K562 (cell line): ENCODE data around the gene CHPF. TPM values are rescaled to one million over a fixed set of nuclear protein-coding genes. Genes with fewer than 3 reads are reported as not detected.

Experiments used
- ATAC-seq: fragments of 200-7000 bp; cut with Tn5 transposase; 3 replicates; pipeline ENCODE4 v1.9.1; 2020; ENCODE audit warnings: moderate library complexity
- BruUV-seq: library from RNA; stranded (reverse); fragments of 400-500 nt; replicated peaks from 2 replicates; lab custom pipeline; 2021; lab: Mats Ljungman, UMichigan
- CTCF ChIA-PET: fragments of 300-600 bp; formaldehyde crosslinking; extraction: SDS; loops from one replicate; lab custom pipeline; 2021; ENCODE audit warnings: low intra/inter-chr PET ratio; lab: Yijun Ruan, JAX
- POLR2A ChIA-PET: fragments of 300-600, 350-650 bp; sonication (Branson Sonifier 250); formaldehyde crosslinking; extraction: SDS; loops from one replicate; lab custom pipeline; 2021; ENCODE audit warnings: antibody characterized with exemption, inconsistent platforms; lab: Yijun Ruan, JAX
- DNase-seq, 4 experiments: peaks; one replicate each; pipeline versions ENCODE4 v3.0.0 to v3.0.0-alpha.2; 2011 to 2018; ENCODE audit warnings: low spot score in 3 of 4, mixed read lengths in 3 of 4; ENCODE audit errors: extremely low read depth in 1 of 4
- FAIRE-seq: peaks from 2 replicates; lab custom pipeline; 2011; peaks lifted over from hg19 to GRCh38; lab: Jason Lieb, UNC
- H2AFZ ChIP-seq: 2 replicates; pipeline ENCODE4 v1.6.0; 2011; ENCODE audit warnings: low read depth, low read length, control low read depth, inconsistent platforms
- H3K27ac ChIP-seq: fragments of 200-600 bp; 3 replicates; pipeline ENCODE4 v1.8.0; 2011; ENCODE audit warnings: low read depth, mild to moderate bottlenecking, control low read depth, inconsistent platforms, low read length, moderate library complexity, mixed read lengths; ENCODE audit errors: extremely low read depth
- H3K27me3 ChIP-seq, 2 experiments: fragments of 300-600 bp in 1 of 2; 2 replicates in 1 of 2; 3 replicates in 1 of 2; pipeline versions ENCODE4 v1.6.0 to v1.8.0; 2011; ENCODE audit warnings: inconsistent platforms in 2 of 2, low read length in 2 of 2, mild to moderate bottlenecking in 1 of 2, mixed read lengths in 1 of 2, moderate library complexity in 1 of 2; ENCODE audit not compliant: control insufficient read depth in 2 of 2, insufficient read depth in 2 of 2
- H3K36me3 ChIP-seq: fragments of 300-600 bp; 3 replicates; pipeline ENCODE4 v1.8.0; 2011; ENCODE audit warnings: mild to moderate bottlenecking, low read length, inconsistent platforms; ENCODE audit not compliant: control insufficient read depth, insufficient read depth
- H3K4me1 ChIP-seq, 2 experiments: fragments of 200-600 bp in 1 of 2; replicated peaks in 1 of 2; 2 replicates in 1 of 2; 3 replicates in 1 of 2; pipeline versions ENCODE4 v1.5.1 to v1.8.0; 2011; ENCODE audit warnings: inconsistent platforms in 2 of 2, low read length in 2 of 2, mild to moderate bottlenecking in 1 of 2, mixed read lengths in 1 of 2, moderate library complexity in 1 of 2; ENCODE audit not compliant: control insufficient read depth in 2 of 2, insufficient read depth in 2 of 2
- H3K4me2 ChIP-seq: 2 replicates; pipeline ENCODE4 v1.6.1; 2011; ENCODE audit warnings: low read length, control low read depth, inconsistent platforms, mixed read lengths; ENCODE audit not compliant: insufficient read depth
- H3K4me3 ChIP-seq: fragments of 200-600 bp; sonication (generic), shearing (Covaris generic); 2 replicates; pipeline ENCODE4 v1.5.1; 2016; ENCODE audit warnings: control low read depth, inconsistent platforms
- H3K79me2 ChIP-seq: fragments of 200-600 bp; 3 replicates; pipeline ENCODE4 v1.8.0; 2011; ENCODE audit warnings: low read length, inconsistent platforms; ENCODE audit not compliant: control insufficient read depth, insufficient read depth
- H3K9ac ChIP-seq, 2 experiments: 2 replicates each; pipeline versions ENCODE4 v1.6.0 to v1.6.1; 2011; ENCODE audit warnings: low read depth in 2 of 2, low read length in 2 of 2, control low read depth in 1 of 2, inconsistent platforms in 1 of 2, mild to moderate bottlenecking in 1 of 2, mixed read lengths in 1 of 2; ENCODE audit not compliant: insufficient read depth in 1 of 2
- H3K9me1 ChIP-seq: one replicate; pipeline ENCODE4 v1.6.0; 2011; ENCODE audit warnings: inconsistent platforms, mild to moderate bottlenecking, low read length, moderate library complexity; ENCODE audit not compliant: control insufficient read depth, insufficient read depth
- H3K9me3 ChIP-seq: replicated peaks from 2 replicates; pipeline ENCODE4 v1.5.1; 2011; ENCODE audit warnings: low read depth, low read length, inconsistent platforms; ENCODE audit not compliant: control insufficient read depth, insufficient read depth
- H4K20me1 ChIP-seq: replicated peaks from 2 replicates; pipeline ENCODE4 v1.6.1; 2011; ENCODE audit warnings: low read length, inconsistent platforms, mixed read lengths; ENCODE audit not compliant: control insufficient read depth, insufficient read depth
- CCAR2 ChIP-seq: fragments of 200-400 bp; formaldehyde crosslinking; IDR thresholded peaks from 2 replicates; pipeline ENCODE4 v1.6.1; 2017; ENCODE audit warnings: mild to moderate bottlenecking, low read depth, low read length
- CHD2 ChIP-seq: IDR thresholded peaks from 2 replicates; pipeline ENCODE4 v1.6.1; 2011; ENCODE audit warnings: low read depth, low read length
- DACH1 ChIP-seq: fragments of 450-650 bp; IDR thresholded peaks from 2 replicates; pipeline ENCODE4 v1.6.1; 2018; ENCODE audit not compliant: partially characterized antibody
- FOS ChIP-seq: IDR thresholded peaks from 3 replicates; pipeline ENCODE4 v1.6.1; 2011; ENCODE audit not compliant: insufficient read length; ENCODE audit errors: extremely low read depth
- MEIS2 ChIP-seq: fragments of 450-650 bp; IDR thresholded peaks from 2 replicates; pipeline ENCODE4 v1.6.1; 2014; ENCODE audit warnings: mild to moderate bottlenecking; ENCODE audit not compliant: partially characterized antibody
- PBX2 ChIP-seq, 2 experiments: IDR thresholded peaks in 1 of 2; conservative IDR thresholded peaks in 1 of 2; 2 replicates each; pipeline ENCODE4 v1.6.1; 2016; ENCODE audit warnings: low read depth in 2 of 2, mild to moderate bottlenecking in 1 of 2, missing compliant biosample characterization in 1 of 2, missing genetic modification characterization in 1 of 2, moderate library complexity in 1 of 2
- PKNOX1 ChIP-seq: fragments of 450-650 bp; IDR thresholded peaks from 2 replicates; pipeline ENCODE4 v1.6.1; 2016
- SRSF7 ChIP-seq: fragments of 200-400 bp; formaldehyde crosslinking; optimal IDR thresholded peaks from 2 replicates; pipeline ENCODE3; 2017; ENCODE audit warnings: mild to moderate bottlenecking, low read depth, low read length
- TFAP4 ChIP-seq: sonication (generic); formaldehyde crosslinking; IDR thresholded peaks from 2 replicates; pipeline ENCODE4 v1.8.0; 2022; ENCODE audit warnings: missing genetic modification reagents, mild to moderate bottlenecking, moderate library complexity, borderline replicate concordance
- ZNF224 ChIP-seq: sonication (generic); formaldehyde crosslinking; IDR thresholded peaks from 2 replicates; pipeline ENCODE4 v1.8.0; 2022; ENCODE audit warnings: mild to moderate bottlenecking, missing genetic modification reagents
- ZNF324 ChIP-seq: fragments of 250-450 bp; sonication (Bioruptor Pico); IDR thresholded peaks from 2 replicates; pipeline ENCODE4 v1.4.0; 2020; ENCODE audit warnings: mild to moderate bottlenecking
- WGBS: fragments of 100-300 bp; shearing (Covaris generic); methylation state at CpG from one replicate; pipeline ENCODE4 v1.1.6; 2016; ENCODE audit warnings: low coverage, mixed read lengths; ENCODE audit not compliant: insufficient coverage; ENCODE audit errors: missing lambda C conversion rate; 5-methylcytosine and 5-hydroxymethylcytosine counted together
- in situ Hi-C: fragments of 300-500 bp; cut with MboI; formaldehyde crosslinking; loops from 4 replicates; pipeline ENCODE4 v1.15.0; 2018; ENCODE audit warnings: inconsistent platforms, mixed read lengths
- intact Hi-C: fragments of 100-400 bp; cut with micrococcal nuclease; formaldehyde crosslinking; loops from 2 replicates; pipeline ENCODE4 v1.14.2; 2022
- polyA plus RNA-seq, 8 experiments: library from polyadenylated mRNA; depleted of rRNA in 4 of 8; stranded (reverse) in 5 of 8; unstranded in 3 of 8; fragments of >200 nt; fragmentation: Nextera tagmentation in 2 of 8; fragmentation: Illumina TruSeq in 1 of 8; extraction: Ambion mirVana in 2 of 8; extraction: Trizol in 1 of 8; gene quantifications; 2 replicates each; pipeline versions ENCODE4 v1.2.1 to v1.2.3, GENCODE V29; 2011 to 2014; ENCODE audit warnings: inconsistent platforms in 1 of 8, missing spikeins in 1 of 8
- total RNA-seq, 7 experiments: library from RNA; depleted of rRNA in 6 of 7; stranded (reverse); fragments of >200 nt in 6 of 7; fragmentation: Illumina TruSeq in 2 of 7; extraction: Trizol in 2 of 7; gene quantifications; 2 replicates each; pipeline versions ENCODE4 v1.2.1 to v1.2.3, GENCODE V29; 2011 to 2021; ENCODE audit warnings: low replicate concordance in 1 of 7

The CHPF gene
- total and polyA plus RNA-seq, 9 of the 15 experiments (the other 6 are each of a cell fraction or from before 2014, with no cell fraction given) = 0.15 to 57.2 (median 7.9) TPM

- no peaks in the 10 kb centered on the region for H4K20me1 ChIP-seq
- H3K79me2 ChIP-seq = peaks cover 85% of the 10 kb centered on the region
- CTCF ChIA-PET = no interaction called here
- no peak for TF ChIP-seq FOS
- TF ChIP-seq SRSF7 = no peak
- TF ChIP-seq TFAP4 = peak; percentile 81; the same call in 1 of the 2 replicates
- TF ChIP-seq PBX2 (CRISPR knock-in tag; IDR thresholded peaks at IDR 0.05; ENCODE audit: low read depth) = no peak
- peak; percentile 79 for TF ChIP-seq PBX2 (tag; conservative IDR thresholded peaks at IDR 0.05; ENCODE audit: low read depth)
- TF ChIP-seq DACH1 = peak; percentile 57
- TF ChIP-seq MEIS2 = peak; percentile 84
- no peak for TF ChIP-seq ZNF324 (CRISPR knock-in tag)
- no peak for TF ChIP-seq CHD2
- peak; percentile 79 for TF ChIP-seq PKNOX1
- no peak for TF ChIP-seq ZNF224
- TF ChIP-seq CCAR2 = no peak
- H3K4me2 ChIP-seq = peak overlapping the region; percentile 64
- no peaks in the 10 kb centered on the region for H3K27me3 ChIP-seq
- FAIRE-seq (no peak), DNase-seq (peak in 2 of 4 experiments; percentile 46 to 62), ATAC-seq (peak; percentile 6)
- peaks cover 3% of the 10 kb centered on the region for H3K9me1 ChIP-seq
- peak overlapping the region; percentile 33 to 70; a peak in 2 of 4 replicates for H3K9ac ChIP-seq
- H3K4me1 ChIP-seq = peaks cover 69 to 88% of the 10 kb centered on the region in 2 experiments
- H3K36me3 ChIP-seq = peaks cover 25% of the 10 kb centered on the region; the same call in 2 of the 3 replicates
- peak overlapping the region; percentile 89 for H3K27ac ChIP-seq
- H3K4me3 ChIP-seq = no peak overlapping the region
- POLR2A ChIA-PET = interaction anchor here (0.6 to 1.0 kb wide), 5 partner anchors 9 to 78 kb away, joined by 3 to 7 read pairs (median 4); partner anchors contain the start of gene GMPPA
- intact Hi-C loops = loop anchor here (2.0 kb wide), 1 partner anchor 25 kb away; no protein-coding TSS in a partner anchor
- WGBS = no CpG with 5 or more reads among the region's 8 CpGs
- in situ Hi-C loops = loop anchor here (10.0 kb wide), 1 partner anchor 45 kb away; no protein-coding TSS in a partner anchor
- no TSS peak for BruUV-seq
- H3K9me3 ChIP-seq = no peaks in the 10 kb centered on the region
- H2AFZ ChIP-seq = no peak overlapping the region; the same call in 1 of the 2 replicates
Observed at GRCh38 chr2:219520079-219520478, 23.5 kb downstream of the CHPF start.
